MM.1S (cell line): ENCODE measurements around the gene WDR48.

ENCODE experiments used
- EZH2phosphoT487 ChIP-seq: fragments of 300-600 bp; sonication (generic); IDR thresholded peaks from 2 replicates; pipeline ENCODE4 v1.6.1; 2018; ENCODE audit warnings: antibody characterized with exemption, low read length
- TF ChIP-seq, protein P1 (sequence below): fragments of 300-600 bp; sonication (generic); IDR thresholded peaks from 2 replicates; pipeline ENCODE4 v1.5.1; 2016; ENCODE audit warnings: antibody characterized with exemption, low read length, mixed read lengths

DNA sequence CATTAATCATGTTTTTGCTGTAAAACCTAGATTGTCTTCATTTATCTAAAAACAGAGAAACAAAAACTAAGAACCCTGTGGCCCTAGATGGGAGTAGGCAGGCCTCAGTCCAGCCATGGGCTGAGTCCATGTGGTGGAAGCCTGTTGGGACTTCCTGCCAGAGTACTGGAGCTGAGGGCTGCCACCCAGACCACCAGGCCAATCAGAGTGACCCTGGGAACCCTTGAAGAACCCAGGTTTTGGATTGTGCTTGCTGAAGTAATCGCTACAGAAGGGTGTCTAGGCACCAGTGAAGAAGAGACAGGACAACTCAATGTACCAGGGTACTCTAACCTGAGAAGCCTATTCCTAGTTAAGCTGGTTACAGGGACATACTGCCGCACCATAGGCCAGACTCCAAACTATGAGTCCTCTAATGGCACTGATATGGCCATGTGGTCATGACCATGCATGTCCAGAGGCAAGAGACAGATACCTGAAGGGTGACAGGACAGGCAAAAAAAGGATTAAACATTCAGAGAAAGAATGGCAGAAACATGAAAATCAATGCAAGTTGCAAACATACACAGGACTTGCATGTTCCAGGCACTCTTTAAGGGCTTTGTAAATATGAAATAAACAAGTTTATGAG lies 88.6 kb downstream of the WDR48 start:
- TF ChIP-seq, protein P1, sequence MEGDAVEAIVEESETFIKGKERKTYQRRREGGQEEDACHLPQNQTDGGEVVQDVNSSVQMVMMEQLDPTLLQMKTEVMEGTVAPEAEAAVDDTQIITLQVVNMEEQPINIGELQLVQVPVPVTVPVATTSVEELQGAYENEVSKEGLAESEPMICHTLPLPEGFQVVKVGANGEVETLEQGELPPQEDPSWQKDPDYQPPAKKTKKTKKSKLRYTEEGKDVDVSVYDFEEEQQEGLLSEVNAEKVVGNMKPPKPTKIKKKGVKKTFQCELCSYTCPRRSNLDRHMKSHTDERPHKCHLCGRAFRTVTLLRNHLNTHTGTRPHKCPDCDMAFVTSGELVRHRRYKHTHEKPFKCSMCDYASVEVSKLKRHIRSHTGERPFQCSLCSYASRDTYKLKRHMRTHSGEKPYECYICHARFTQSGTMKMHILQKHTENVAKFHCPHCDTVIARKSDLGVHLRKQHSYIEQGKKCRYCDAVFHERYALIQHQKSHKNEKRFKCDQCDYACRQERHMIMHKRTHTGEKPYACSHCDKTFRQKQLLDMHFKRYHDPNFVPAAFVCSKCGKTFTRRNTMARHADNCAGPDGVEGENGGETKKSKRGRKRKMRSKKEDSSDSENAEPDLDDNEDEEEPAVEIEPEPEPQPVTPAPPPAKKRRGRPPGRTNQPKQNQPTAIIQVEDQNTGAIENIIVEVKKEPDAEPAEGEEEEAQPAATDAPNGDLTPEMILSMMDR, result no peak
- no peak for TF ChIP-seq EZH2phosphoT487
